Activated T-cell treated with anti-CD3 and anti-CD28 coated beads, Interleukin-2, amount 50 U/mL, for 1 hour (primary cell): ENCODE data around the gene MTMR12.
"Not testable (repeated sequence)": the region's sequence is repeated elsewhere in the genome, so short reads cannot be mapped to it uniquely, and the experiment has no call there.

ENCODE experiments used
- DNase-seq: peaks from one replicate; pipeline ENCODE4 v3.0.0-alpha.2; 2020

The MTMR12 gene

GRCh38 chr5:32295966-32296772 lies 16.6 kb downstream of the MTMR12 start:
- not testable (repeated sequence) for DNase-seq

- no peak for DNase-seq
Measured at GRCh38 chr5:32291591-32291990, 21.1 kb downstream of the MTMR12 start.

- no peak for DNase-seq
Measured at GRCh38 chr5:32290922-32291321, 21.8 kb downstream of the MTMR12 start.

GRCh38 chr5:32290501-32290900 lies 22.2 kb downstream of the MTMR12 start:
- DNase-seq: not testable (repeated sequence)

GRCh38 chr5:32289986-32290385 lies 22.8 kb downstream of the MTMR12 start:
- not testable (repeated sequence) for DNase-seq

- not testable (repeated sequence) for DNase-seq
Measured at GRCh38 chr5:32288135-32288534, 24.6 kb downstream of the MTMR12 start.

GRCh38 chr5:32287525-32287924 lies 25.2 kb downstream of the MTMR12 start:
- DNase-seq: not testable (repeated sequence)

GRCh38 chr5:32285510-32286138 lies 27.1 kb downstream of the MTMR12 start:
- DNase-seq: no peak

- no peak for DNase-seq
Measured at GRCh38 chr5:32283539-32284377, 29.0 kb downstream of the MTMR12 start.

- no peak for DNase-seq
Measured at GRCh38 chr5:32283061-32283460, 29.7 kb downstream of the MTMR12 start.

- no peak for DNase-seq
Measured at GRCh38 chr5:32282633-32283032, 30.1 kb downstream of the MTMR12 start.

GRCh38 chr5:32281378-32282133 lies 31.2 kb downstream of the MTMR12 start:
- not testable (repeated sequence) for DNase-seq

GRCh38 chr5:32280656-32281081 lies 32.1 kb downstream of the MTMR12 start:
- no peak for DNase-seq

- no peak for DNase-seq
Measured at GRCh38 chr5:32279786-32280185, 33.0 kb downstream of the MTMR12 start.

GRCh38 chr5:32279223-32279622 lies 33.5 kb downstream of the MTMR12 start:
- DNase-seq: no peak

GRCh38 chr5:32278406-32278805 lies 34.3 kb downstream of the MTMR12 start:
- DNase-seq: no peak

- no peak for DNase-seq
Measured at GRCh38 chr5:32277798-32278197, 34.9 kb downstream of the MTMR12 start.

- DNase-seq: no peak
Measured at GRCh38 chr5:32276173-32276853, 36.4 kb downstream of the MTMR12 start.

- DNase-seq: no peak
Measured at GRCh38 chr5:32275396-32275741, 37.4 kb downstream of the MTMR12 start.

- no peak for DNase-seq
Measured at GRCh38 chr5:32274548-32275395, 38.0 kb downstream of the MTMR12 start.

- DNase-seq: no peak
Measured at GRCh38 chr5:32273821-32274220, 38.9 kb downstream of the MTMR12 start.
